OCI-LY7 (cell line): ENCODE results near the gene ZSWIM5. TPM values are rescaled to one million over a fixed set of nuclear protein-coding genes. Genes with fewer than 3 reads are reported as not detected.
"Not testable (repeated sequence)": the region's sequence is repeated elsewhere in the genome, so short reads cannot be mapped to it uniquely, and the experiment has no call there.

Experiments
- BruUV-seq: library from RNA; stranded (reverse); fragments of 400-500 nt; replicated peaks from 2 replicates; lab custom pipeline; 2021; lab: Mats Ljungman, UMichigan
- CTCF ChIA-PET: fragments of 300-600 bp; sonication (Branson Sonifier 250); formaldehyde crosslinking; loops from one replicate; lab custom pipeline; 2022; ENCODE audit warnings: antibody characterized with exemption; ENCODE audit not compliant: unreplicated experiment; lab: Charles Lee
- POLR2A ChIA-PET: fragments of 300-600 bp; sonication (Branson Sonifier 250); formaldehyde crosslinking; loops from one replicate; lab custom pipeline; 2022; ENCODE audit warnings: antibody characterized with exemption; lab: Charles Lee
- DNase-seq: peaks from one replicate; pipeline ENCODE4 v3.0.0-alpha.2; 2015; ENCODE audit warnings: low spot score
- H2AFZ ChIP-seq: fragments of 200-600 bp; sonication (generic), shearing (Covaris generic); 2 replicates; pipeline ENCODE4 v1.6.1; 2014; ENCODE audit warnings: mild to moderate bottlenecking, antibody characterized with exemption, low read length, moderate library complexity
- H3K27ac ChIP-seq: fragments of 200-600 bp; sonication (generic); 2 replicates; pipeline ENCODE4 v1.5.1; 2014; ENCODE audit warnings: mixed run types, low read depth, mild to moderate bottlenecking, moderate library complexity, low read length, inconsistent platforms; ENCODE audit not compliant: poor library complexity, severe bottlenecking
- H3K36me3 ChIP-seq: fragments of 200-600 bp; sonication (generic); 2 replicates; pipeline ENCODE4 v1.6.1; 2014; ENCODE audit warnings: mild to moderate bottlenecking, antibody characterized with exemption, low read length, moderate library complexity, mixed read lengths; ENCODE audit not compliant: insufficient read depth
- H3K4me1 ChIP-seq: fragments of 200-600 bp; sonication (generic); 2 replicates; pipeline ENCODE4 v1.5.1; 2014; ENCODE audit warnings: mild to moderate bottlenecking, low read length; ENCODE audit not compliant: insufficient read depth, poor library complexity, severe bottlenecking
- H3K4me2 ChIP-seq: fragments of 200-600 bp; sonication (generic); 2 replicates; pipeline ENCODE4 v1.6.1; 2014; ENCODE audit warnings: mild to moderate bottlenecking, low read length
- H3K4me3 ChIP-seq: fragments of 200-600 bp; sonication (generic); 2 replicates; pipeline ENCODE4 v1.5.1; 2014; ENCODE audit warnings: mild to moderate bottlenecking, low read depth, low read length; ENCODE audit not compliant: poor library complexity, severe bottlenecking
- H3K79me2 ChIP-seq: fragments of 200-600 bp; sonication (generic); 2 replicates; pipeline ENCODE4 v1.6.1; 2016; ENCODE audit warnings: low read depth, mild to moderate bottlenecking, low read length, moderate library complexity, mixed read lengths; ENCODE audit not compliant: insufficient read depth
- H3K9me2 ChIP-seq: fragments of 200-600 bp; sonication (generic); 2 replicates; pipeline ENCODE4 v1.6.1; 2016; ENCODE audit warnings: mild to moderate bottlenecking, low read length, mixed read lengths; ENCODE audit not compliant: insufficient read depth
- H3K9me3 ChIP-seq: fragments of 200-600 bp; sonication (generic); 2 replicates; pipeline ENCODE4 v1.6.1; 2014; ENCODE audit warnings: mild to moderate bottlenecking, mixed run types, low read length, mixed read lengths
- H4K20me1 ChIP-seq: fragments of 200-600 bp; sonication (generic); 2 replicates; pipeline ENCODE4 v1.6.1; 2014; ENCODE audit warnings: mild to moderate bottlenecking, antibody characterized with exemption, low read length, moderate library complexity, mixed read lengths; ENCODE audit not compliant: insufficient read depth
- CTCF ChIP-seq: fragments of 200-600 bp; sonication (generic); conservative IDR thresholded peaks from 2 replicates; pipeline ENCODE4 v1.5.1; 2014; ENCODE audit warnings: mild to moderate bottlenecking, antibody characterized with exemption, low read length, moderate library complexity, mixed read lengths
- EZH2phosphoT487 ChIP-seq: fragments of 200-600 bp; sonication (generic); IDR thresholded peaks from 2 replicates; pipeline ENCODE4 v1.6.1; 2018; ENCODE audit warnings: low read depth, borderline replicate concordance, mild to moderate bottlenecking, mixed run types, antibody characterized with exemption, low read length, moderate library complexity, mixed read lengths
- intact Hi-C: fragments of 100-400 bp; cut with micrococcal nuclease; formaldehyde crosslinking; loops from one replicate; pipeline ENCODE4 v1.10.0; 2022; ENCODE audit not compliant: unreplicated experiment
- total RNA-seq, 2 experiments: library from RNA; depleted of rRNA in 1 of 2; stranded (reverse); fragments of >200 nt in 1 of 2; shearing (Covaris generic) in 1 of 2; gene quantifications; 2 replicates each; pipeline ENCODE4 v1.2.3, GENCODE V29; 2014 to 2022

ZSWIM5 gene
- total RNA-seq, 2 experiments from 2014 or later, result 0.28 to 0.42 TPM

- POLR2A ChIA-PET, result no interaction called here
- intact Hi-C loops, result no loop called here
- no TSS peak for BruUV-seq
These were observed 138.6 kb downstream of the ZSWIM5 start for GRCh38 chr1:45067806-45068205.

GRCh38 chr1:45065083-45065482 is 141.3 kb downstream of the ZSWIM5 start:
- Histone ChIP-seq H3K27ac (no peak overlapping the region), H3K79me2 (no peaks in the 10 kb centered on the region), H3K36me3 (no peaks in the 10 kb centered on the region), H2AFZ (no peak overlapping the region), H4K20me1 (no peaks in the 10 kb centered on the region), H3K4me2 (no peak overlapping the region), H3K4me3 (no peak overlapping the region), H3K9me3 (no peaks in the 10 kb centered on the region), H3K9me2 (no peaks in the 10 kb centered on the region), H3K4me1 (no peaks in the 10 kb centered on the region)
- intact Hi-C loops, result no loop called here
- ChIA-PET POLR2A (interaction anchor here (0.6 kb wide), 1 partner anchor 333 kb away, joined by 6 read pairs; no protein-coding TSS in a partner anchor), CTCF (no interaction called here)
- BruUV-seq, result no TSS peak
- no peak for DNase-seq
- TF ChIP-seq EZH2phosphoT487, result no peak
- no peak for TF ChIP-seq CTCF

More at GRCh38 chr1:45067806-45068205, 138.6 kb downstream of the ZSWIM5 start:
- Histone ChIP-seq H3K9me3 (no peaks in the 10 kb centered on the region), H2AFZ (no peak overlapping the region), H3K27ac (no peak overlapping the region), H3K9me2 (no peaks in the 10 kb centered on the region), H3K79me2 (no peaks in the 10 kb centered on the region), H4K20me1 (no peaks in the 10 kb centered on the region), H3K4me1 (no peaks in the 10 kb centered on the region), H3K36me3 (no peaks in the 10 kb centered on the region), H3K4me3 (no peak overlapping the region), H3K4me2 (no peak overlapping the region)
- DNase-seq, result no peak
- CTCF ChIA-PET, result no interaction called here
- TF ChIP-seq EZH2phosphoT487, result no peak
- no peak for TF ChIP-seq CTCF

- H3K27ac ChIP-seq, CTCF ChIA-PET, H3K36me3 ChIP-seq, H3K9me2 ChIP-seq, DNase-seq, BruUV-seq, H3K9me3 ChIP-seq, intact Hi-C loops, H3K4me1 ChIP-seq, H2AFZ ChIP-seq, H3K79me2 ChIP-seq, H4K20me1 ChIP-seq, H3K4me3 ChIP-seq, H3K4me2 ChIP-seq: not testable (repeated sequence)
- POLR2A ChIA-PET, result interaction anchor here (0.6 to 1.1 kb wide), 2 partner anchors 17 to 150 kb away, joined by 3 to 7 read pairs; no protein-coding TSS in a partner anchor
These were observed 143.9 kb downstream of the ZSWIM5 start for GRCh38 chr1:45062463-45062862.
